K562 (cell line): ENCODE measurements around the gene SLC19A1. TPM values are rescaled to one million over a fixed set of nuclear protein-coding genes. Genes with fewer than 3 reads are reported as not detected.
A peak's percentile ranks its signal among the peaks of the same experiment; 100 is the strongest.

Experiments
- BRD4 ChIP-seq: fragments of 200-600 bp; sonication (generic); IDR thresholded peaks from 2 replicates; pipeline ENCODE4 v1.6.1; 2017; ENCODE audit warnings: inconsistent platforms
- BRF1 ChIP-seq: IDR thresholded peaks from 3 replicates; pipeline ENCODE4 v1.6.1; 2011; ENCODE audit warnings: borderline replicate concordance, mild to moderate bottlenecking; ENCODE audit not compliant: insufficient read length; ENCODE audit errors: extremely low read depth
- CTBP1 ChIP-seq: fragments of 450-650 bp; IDR thresholded peaks from 2 replicates; pipeline ENCODE4 v1.6.1; 2016; ENCODE audit warnings: borderline replicate concordance
- ELF4 ChIP-seq: fragments of 450-650 bp; formaldehyde crosslinking; IDR thresholded peaks from 2 replicates; pipeline ENCODE4 v1.4.0; 2022; ENCODE audit warnings: missing genetic modification characterization
- FOXJ3 ChIP-seq: sonication (generic); formaldehyde crosslinking; IDR thresholded peaks from 2 replicates; pipeline ENCODE4 v1.4.0; 2020; ENCODE audit warnings: mild to moderate bottlenecking, missing genetic modification reagents
- GTF3C2 ChIP-seq: IDR thresholded peaks from 3 replicates; pipeline ENCODE4 v1.6.1; 2011; ENCODE audit warnings: borderline replicate concordance, mild to moderate bottlenecking, moderate library complexity; ENCODE audit not compliant: insufficient read length; ENCODE audit errors: extremely low read depth
- HNRNPL ChIP-seq: fragments of 200-400 bp; formaldehyde crosslinking; IDR thresholded peaks from 2 replicates; pipeline ENCODE4 v1.6.1; 2017; ENCODE audit warnings: low read depth, mild to moderate bottlenecking, low read length
- KHSRP ChIP-seq: fragments of 450-650 bp; IDR thresholded peaks from 2 replicates; pipeline ENCODE4 v1.6.1; 2017
- MCM2 ChIP-seq: fragments of 450-650 bp; IDR thresholded peaks from 2 replicates; pipeline ENCODE4 v1.6.1; 2017; ENCODE audit warnings: low read depth, mild to moderate bottlenecking
- MXD1 ChIP-seq: fragments of 250-450 bp; sonication (Bioruptor Pico); IDR thresholded peaks from 2 replicates; pipeline ENCODE4 v1.8.0; 2021; ENCODE audit warnings: borderline replicate concordance, mild to moderate bottlenecking, moderate library complexity; ENCODE audit not compliant: poor library complexity, severe bottlenecking
- POLR2B ChIP-seq: fragments of 450-650 bp; IDR thresholded peaks from 2 replicates; pipeline ENCODE4 v1.6.1; 2018; ENCODE audit warnings: low read depth; ENCODE audit not compliant: partially characterized antibody
- POLR2G ChIP-seq: fragments of 200-400 bp; formaldehyde crosslinking; IDR thresholded peaks from 2 replicates; pipeline ENCODE4 v1.6.1; 2017; ENCODE audit warnings: low read depth, mild to moderate bottlenecking, antibody characterized with exemption, low read length, moderate library complexity
- RAD51 ChIP-seq: fragments of 450-650 bp; IDR thresholded peaks from 2 replicates; pipeline ENCODE4 v1.7.1; 2016; ENCODE audit warnings: low read depth, mild to moderate bottlenecking, borderline replicate concordance
- SIN3B ChIP-seq: fragments of 450-650 bp; IDR thresholded peaks from 2 replicates; pipeline ENCODE4 v1.6.1; 2017; ENCODE audit warnings: low read depth, mild to moderate bottlenecking, moderate library complexity
- SIX5 ChIP-seq, 2 experiments: IDR thresholded peaks; 2 replicates each; pipeline ENCODE4 v1.6.1; 2011; ENCODE audit warnings: low read length in 2 of 2, borderline replicate concordance in 1 of 2, low read depth in 1 of 2, mild to moderate bottlenecking in 1 of 2, moderate library complexity in 1 of 2; ENCODE audit not compliant: insufficient read depth in 1 of 2
- SREBF2 ChIP-seq: sonication (generic); formaldehyde crosslinking; IDR thresholded peaks from 2 replicates; pipeline ENCODE4 v1.4.0; 2020; ENCODE audit warnings: mild to moderate bottlenecking, missing genetic modification reagents
- TCF3 ChIP-seq: sonication (generic); formaldehyde crosslinking; IDR thresholded peaks from 2 replicates; pipeline ENCODE4 v1.4.0; 2020; ENCODE audit warnings: mild to moderate bottlenecking, missing genetic modification reagents
- TFAM ChIP-seq: fragments of 250-450 bp; sonication (Bioruptor Pico); conservative IDR thresholded peaks from 2 replicates; pipeline ENCODE4 v1.5.0; 2021; ENCODE audit warnings: mild to moderate bottlenecking, moderate library complexity
- U2AF2 ChIP-seq: fragments of 200-400 bp; formaldehyde crosslinking; optimal IDR thresholded peaks from 2 replicates; pipeline ENCODE3; 2017; ENCODE audit warnings: low read depth, mild to moderate bottlenecking, low read length
- USF1 ChIP-seq: sonication (generic); formaldehyde crosslinking; IDR thresholded peaks from 2 replicates; pipeline ENCODE4 v1.9.0; 2022; ENCODE audit warnings: mild to moderate bottlenecking, missing genetic modification reagents
- ZNF316 ChIP-seq: fragments of 450-650 bp; IDR thresholded peaks from 2 replicates; pipeline ENCODE4 v1.6.1; 2016
- polyA plus RNA-seq, 8 experiments: library from polyadenylated mRNA; depleted of rRNA in 4 of 8; stranded (reverse) in 5 of 8; unstranded in 3 of 8; fragments of >200 nt; fragmentation: Nextera tagmentation in 2 of 8; fragmentation: Illumina TruSeq in 1 of 8; extraction: Ambion mirVana in 2 of 8; extraction: Trizol in 1 of 8; gene quantifications; 2 replicates each; pipeline versions ENCODE4 v1.2.1 to v1.2.3, GENCODE V29; 2011 to 2014; ENCODE audit warnings: inconsistent platforms in 1 of 8, missing spikeins in 1 of 8
- total RNA-seq, 7 experiments: library from RNA; depleted of rRNA in 6 of 7; stranded (reverse); fragments of >200 nt in 6 of 7; fragmentation: Illumina TruSeq in 2 of 7; extraction: Trizol in 2 of 7; gene quantifications; 2 replicates each; pipeline versions ENCODE4 v1.2.1 to v1.2.3, GENCODE V29; 2011 to 2021; ENCODE audit warnings: low replicate concordance in 1 of 7
- TF ChIP-seq, protein P1 (sequence below): fragments of 250-450 bp; sonication (Bioruptor Pico); IDR thresholded peaks from 2 replicates; pipeline ENCODE4 v1.4.0; 2020; ENCODE audit warnings: mild to moderate bottlenecking, moderate library complexity, borderline replicate concordance

Gene SLC19A1
- total and polyA plus RNA-seq, 9 of the 15 experiments (the other 6 are each of a cell fraction or from before 2014, with no cell fraction given): 0.65 to 88.7 (median 12.0) TPM

DNA sequence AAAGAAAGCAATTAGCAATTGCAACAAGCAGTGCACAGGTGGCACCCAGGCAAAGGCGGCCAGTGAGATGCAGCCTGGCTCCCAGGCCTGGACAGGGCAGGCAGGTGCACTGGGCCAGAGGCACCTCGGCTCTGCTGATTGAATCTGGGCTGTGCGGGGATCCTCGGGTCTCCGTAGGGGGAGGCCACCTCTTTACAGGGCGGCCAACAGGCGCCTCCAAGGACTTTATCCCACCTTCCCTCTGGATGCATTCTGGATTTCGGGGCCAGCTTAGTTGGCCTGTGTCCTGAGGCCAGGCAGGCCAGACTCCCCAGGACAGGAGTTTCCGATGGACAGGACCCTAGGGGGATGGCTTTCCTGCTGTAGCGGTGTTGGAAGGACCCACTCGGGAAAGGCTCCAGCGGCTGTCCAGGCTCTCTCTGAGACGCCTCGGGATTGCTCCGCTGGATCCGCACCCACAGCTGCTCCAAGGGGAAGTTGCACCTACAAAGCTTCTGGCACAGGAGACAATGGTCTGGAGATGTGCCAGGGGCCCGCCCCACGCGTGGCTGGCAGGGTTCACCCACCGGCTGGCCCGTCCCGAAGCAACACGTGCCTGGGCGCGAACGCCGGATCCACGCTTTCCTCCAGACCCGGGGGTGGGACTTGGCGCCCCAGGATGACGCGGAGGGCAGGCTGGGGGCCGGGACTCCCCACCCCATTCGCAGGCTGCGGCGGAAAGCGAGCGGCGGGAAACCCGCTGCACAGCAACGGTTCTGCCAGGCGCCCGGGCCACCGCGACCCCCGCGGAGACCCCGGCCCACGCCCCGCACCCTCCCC lies 810 bp downstream of the SLC19A1 start (continued):
- TF ChIP-seq, protein P1, sequence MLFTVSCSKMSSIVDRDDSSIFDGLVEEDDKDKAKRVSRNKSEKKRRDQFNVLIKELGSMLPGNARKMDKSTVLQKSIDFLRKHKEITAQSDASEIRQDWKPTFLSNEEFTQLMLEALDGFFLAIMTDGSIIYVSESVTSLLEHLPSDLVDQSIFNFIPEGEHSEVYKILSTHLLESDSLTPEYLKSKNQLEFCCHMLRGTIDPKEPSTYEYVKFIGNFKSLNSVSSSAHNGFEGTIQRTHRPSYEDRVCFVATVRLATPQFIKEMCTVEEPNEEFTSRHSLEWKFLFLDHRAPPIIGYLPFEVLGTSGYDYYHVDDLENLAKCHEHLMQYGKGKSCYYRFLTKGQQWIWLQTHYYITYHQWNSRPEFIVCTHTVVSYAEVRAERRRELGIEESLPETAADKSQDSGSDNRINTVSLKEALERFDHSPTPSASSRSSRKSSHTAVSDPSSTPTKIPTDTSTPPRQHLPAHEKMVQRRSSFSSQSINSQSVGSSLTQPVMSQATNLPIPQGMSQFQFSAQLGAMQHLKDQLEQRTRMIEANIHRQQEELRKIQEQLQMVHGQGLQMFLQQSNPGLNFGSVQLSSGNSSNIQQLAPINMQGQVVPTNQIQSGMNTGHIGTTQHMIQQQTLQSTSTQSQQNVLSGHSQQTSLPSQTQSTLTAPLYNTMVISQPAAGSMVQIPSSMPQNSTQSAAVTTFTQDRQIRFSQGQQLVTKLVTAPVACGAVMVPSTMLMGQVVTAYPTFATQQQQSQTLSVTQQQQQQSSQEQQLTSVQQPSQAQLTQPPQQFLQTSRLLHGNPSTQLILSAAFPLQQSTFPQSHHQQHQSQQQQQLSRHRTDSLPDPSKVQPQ (CRISPR knock-in tag): no peak
- TF ChIP-seq KHSRP (peak; percentile 40; the same call in 1 of the 2 replicates), RAD51 (peak; percentile 23; the same call in 1 of the 2 replicates), ZNF316 (no peak), GTF3C2 (no peak), SIN3B (peak; percentile 71), CTBP1 (peak; percentile 45; the same call in 1 of the 2 replicates), USF1 (CRISPR knock-in tag) (peak; percentile 73), HNRNPL (peak; percentile 78; the same call in 1 of the 2 replicates), BRD4 (no peak), SIX5 (IDR thresholded peaks at IDR 0.05; ENCODE audit: borderline replicate concordance in 1 of 2, insufficient read depth in 1 of 2, low read depth in 1 of 2, low read length in 2 of 2) (0 out of 4 replicates have a peak, but pooled peaks of 1 of the 2 experiments have one; percentile 2), MCM2 (no peak), ELF4 (no peak), U2AF2 (no peak), SREBF2 (CRISPR knock-in tag) (no peak), BRF1 (no peak), FOXJ3 (CRISPR knock-in tag) (no peak), MXD1 (CRISPR knock-in tag) (peak; percentile 97), POLR2B (no peak), TCF3 (CRISPR knock-in tag) (no peak), TFAM (CRISPR knock-in tag) (no peak), POLR2G (peak; percentile 69)
